ENCODE measurements around the gene BCL7B.
"Not testable (repeated sequence)": the region's sequence is repeated elsewhere in the genome, so short reads cannot be mapped to it uniquely, and the experiment has no call there.

Gene BCL7B

GRCh38 chr7:73556208-73557107 lies 1.0 kb downstream of the BCL7B start:
- peak overlapping the region; percentile 96 for H3K4me3 ChIP-seq (ENCODE audit: low read depth, low read length)
- no peak for DNase-seq (ENCODE audit: low read depth)
- TF ChIP-seq MAX (IDR thresholded peaks at IDR 0.05; ENCODE audit: low read depth, low read length): no peak
- TF ChIP-seq CTCF (IDR thresholded peaks at IDR 0.05; ENCODE audit: low read depth, low read length): no peak

GRCh38 chr7:73555411-73555982 lies 2.0 kb downstream of the BCL7B start:
- TF ChIP-seq POLR2A (IDR thresholded peaks at IDR 0.05; ENCODE audit: extremely low read depth, insufficient read length) (no peak), CTCF (IDR thresholded peaks at IDR 0.05; ENCODE audit: low read depth, low read length) (no peak), MYC (IDR thresholded peaks at IDR 0.05; ENCODE audit: low read depth, low read length) (no peak), MAX (IDR thresholded peaks at IDR 0.05; ENCODE audit: low read depth, low read length) (no peak)
- peak overlapping the region; percentile 96 for H3K4me3 ChIP-seq (ENCODE audit: low read depth, low read length)
- DNase-seq (ENCODE audit: low read depth): no peak

DNA sequence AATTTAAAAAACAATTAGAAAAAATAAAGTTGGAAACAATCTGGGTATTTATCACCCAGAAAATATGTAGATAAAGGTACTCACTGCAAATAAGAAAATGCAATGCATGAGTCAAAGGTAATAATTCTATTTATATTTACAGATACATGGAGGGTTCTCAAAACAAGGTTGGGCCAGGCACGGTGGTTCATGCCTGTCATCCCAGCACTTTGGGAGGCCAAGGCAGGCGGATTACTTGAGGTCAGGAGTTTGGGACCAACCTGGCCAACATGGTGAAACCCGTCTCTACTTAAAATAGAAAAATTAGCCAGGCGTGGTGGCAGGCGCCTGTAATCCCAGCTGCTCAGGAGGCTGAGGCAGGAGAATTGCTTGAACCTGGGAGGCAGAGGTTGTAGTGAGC lies 7.4 kb downstream of the BCL7B start:
- not testable (repeated sequence) for DNase-seq (ENCODE audit: low read depth)

GRCh38 chr7:73549176-73549575 lies 8.3 kb downstream of the BCL7B start:
- no peak for TF ChIP-seq MAX (IDR thresholded peaks at IDR 0.05; ENCODE audit: low read depth, low read length)
- TF ChIP-seq POLR2A (IDR thresholded peaks at IDR 0.05; ENCODE audit: extremely low read depth, insufficient read length): no peak
- TF ChIP-seq MYC (IDR thresholded peaks at IDR 0.05; ENCODE audit: low read depth, low read length): no peak
- TF ChIP-seq CTCF (IDR thresholded peaks at IDR 0.05; ENCODE audit: low read depth, low read length): no peak
- DNase-seq (ENCODE audit: low read depth): no peak
- no peak overlapping the region for H3K4me3 ChIP-seq (ENCODE audit: low read depth, low read length)

More for the DNA sequence above, 7.4 kb downstream of the BCL7B start:
- H3K4me3 ChIP-seq (ENCODE audit: low read depth, low read length): not testable (repeated sequence)

- TF ChIP-seq MYC (IDR thresholded peaks at IDR 0.05; ENCODE audit: low read depth, low read length): no peak
- no peak for TF ChIP-seq POLR2A (IDR thresholded peaks at IDR 0.05; ENCODE audit: extremely low read depth, insufficient read length)
- TF ChIP-seq MAX (IDR thresholded peaks at IDR 0.05; ENCODE audit: low read depth, low read length): no peak
- H3K4me3 ChIP-seq (ENCODE audit: low read depth, low read length): no peak overlapping the region
- no peak for DNase-seq (ENCODE audit: low read depth)
These were observed 9.6 kb downstream of the BCL7B start for GRCh38 chr7:73547841-73548240.

DNA sequence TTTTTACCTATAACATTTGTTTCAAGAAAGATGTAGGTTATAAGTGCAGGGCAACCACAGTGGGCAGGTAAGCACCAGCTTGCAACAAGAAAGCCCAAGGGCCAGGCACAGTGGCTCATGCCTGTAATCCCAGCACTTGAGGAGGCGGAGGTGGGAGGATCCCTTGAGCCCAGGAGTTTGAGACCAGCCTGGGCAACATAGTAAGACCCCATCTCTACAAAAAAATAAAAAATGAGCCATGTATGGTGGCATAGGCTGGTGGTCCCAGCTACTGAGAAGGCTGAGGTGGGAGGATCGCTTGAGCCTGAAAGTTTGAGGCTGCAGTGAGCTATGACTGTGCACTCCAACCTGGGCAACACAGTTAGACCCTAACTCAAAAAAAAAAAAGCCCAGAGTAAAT lies 12.8 kb downstream of the BCL7B start:
- DNase-seq (ENCODE audit: low read depth): no peak
- no peak for TF ChIP-seq POLR2A (IDR thresholded peaks at IDR 0.05; ENCODE audit: extremely low read depth, insufficient read length)
- TF ChIP-seq MAX (IDR thresholded peaks at IDR 0.05; ENCODE audit: low read depth, low read length): no peak
- no peak for TF ChIP-seq CTCF (IDR thresholded peaks at IDR 0.05; ENCODE audit: low read depth, low read length)
- TF ChIP-seq MYC (IDR thresholded peaks at IDR 0.05; ENCODE audit: low read depth, low read length): no peak
- no peak overlapping the region for H3K4me3 ChIP-seq (ENCODE audit: low read depth, low read length)
